HG03460 (cell line): ENCODE results near the gene SLC66A2.

ENCODE experiments used
- ATAC-seq: cut with Tn5 transposase; IDR thresholded peaks from one replicate; pipeline ENCODE4 v1.9.1; 2021; ENCODE audit not compliant: unreplicated experiment

Gene SLC66A2

GRCh38 chr18:79938196-79938595 lies 13.3 kb downstream of the SLC66A2 start:
- ATAC-seq = no peak

GRCh38 chr18:79937103-79937860 lies 14.2 kb downstream of the SLC66A2 start:
- ATAC-seq = no peak

- ATAC-seq = no peak
Observed at GRCh38 chr18:79936641-79937040, 14.8 kb downstream of the SLC66A2 start.

GRCh38 chr18:79935925-79936324 lies 15.5 kb downstream of the SLC66A2 start:
- ATAC-seq = no peak

GRCh38 chr18:79935499-79935898 lies 16.0 kb downstream of the SLC66A2 start:
- no peak for ATAC-seq

GRCh38 chr18:79935098-79935480 lies 16.4 kb downstream of the SLC66A2 start:
- no peak for ATAC-seq

- no peak for ATAC-seq
Observed at GRCh38 chr18:79934311-79935097, 16.9 kb downstream of the SLC66A2 start.

GRCh38 chr18:79933765-79934164 lies 17.7 kb downstream of the SLC66A2 start:
- ATAC-seq = no peak

GRCh38 chr18:79932907-79933306 lies 18.5 kb downstream of the SLC66A2 start:
- ATAC-seq = no peak

GRCh38 chr18:79931475-79931874 lies 20.0 kb downstream of the SLC66A2 start:
- ATAC-seq = no peak

- no peak for ATAC-seq
Observed at GRCh38 chr18:79930020-79930642, 21.3 kb downstream of the SLC66A2 start.

- ATAC-seq = no peak
Observed at GRCh38 chr18:79928563-79928960, 22.9 kb downstream of the SLC66A2 start.

- no peak for ATAC-seq
Observed at GRCh38 chr18:79927607-79928562, 23.6 kb downstream of the SLC66A2 start.

GRCh38 chr18:79926715-79927606 lies 24.5 kb downstream of the SLC66A2 start:
- no peak for ATAC-seq

- no peak for ATAC-seq
Observed at GRCh38 chr18:79926306-79926705, 25.1 kb downstream of the SLC66A2 start.

- ATAC-seq = no peak
Observed at GRCh38 chr18:79924814-79925731, 26.4 kb downstream of the SLC66A2 start.

- ATAC-seq = no peak
Observed at GRCh38 chr18:79923896-79924585, 27.4 kb downstream of the SLC66A2 start.

GRCh38 chr18:79922971-79923411 lies 28.5 kb downstream of the SLC66A2 start:
- ATAC-seq = no peak
